K562 (cell line): Measurements from ENCODE around the gene AIDA. TPM values are rescaled to one million over a fixed set of nuclear protein-coding genes. Genes with fewer than 3 reads are reported as not detected.

Experiments used
- L3MBTL2 ChIP-seq: fragments of 450-650 bp; IDR thresholded peaks from 2 replicates; pipeline ENCODE4 v1.6.1; 2016; ENCODE audit warnings: mild to moderate bottlenecking, moderate library complexity
- MAZ ChIP-seq, 2 experiments: fragments of 450-650 bp in 1 of 2; sonication (generic) in 1 of 2; formaldehyde crosslinking; IDR thresholded peaks in 1 of 2; conservative IDR thresholded peaks in 1 of 2; 2 replicates each; pipeline versions ENCODE4 v1.4.0 to v1.5.0; 2020; ENCODE audit warnings: mild to moderate bottlenecking in 1 of 2, missing genetic modification reagents in 1 of 2
- MEF2A ChIP-seq: IDR thresholded peaks from 2 replicates; pipeline ENCODE4 v1.6.1; 2011; ENCODE audit warnings: low read depth, mild to moderate bottlenecking, low read length, moderate library complexity; ENCODE audit not compliant: control insufficient read depth
- MYC ChIP-seq, 2 experiments: fragments of 250-450 bp in 1 of 2; sonication (Bioruptor Pico) in 1 of 2; IDR thresholded peaks; 2 replicates each; pipeline versions ENCODE4 v1.5.1 to v1.6.1; 2012 to 2021; ENCODE audit warnings: low read depth in 2 of 2, borderline replicate concordance in 1 of 2, improper control_type of control experiment in 1 of 2, low read length in 1 of 2, mild to moderate bottlenecking in 1 of 2, moderate library complexity in 1 of 2
- NFRKB ChIP-seq: fragments of 450-650 bp; IDR thresholded peaks from 2 replicates; pipeline ENCODE4 v1.6.1; 2016; ENCODE audit warnings: low read depth
- NR2C2 ChIP-seq, 2 experiments: fragments of 200-800 bp in 1 of 2; sonication (Bioruptor generic) in 1 of 2; sonication (generic) in 1 of 2; formaldehyde crosslinking in 1 of 2; IDR thresholded peaks; 2 replicates each; pipeline versions ENCODE4 v1.6.1 to v1.8.0; 2016 to 2022; ENCODE audit warnings: mild to moderate bottlenecking in 1 of 2, missing compliant biosample characterization in 1 of 2, missing genetic modification characterization in 1 of 2, missing genetic modification reagents in 1 of 2
- POLR2B ChIP-seq: fragments of 450-650 bp; IDR thresholded peaks from 2 replicates; pipeline ENCODE4 v1.6.1; 2018; ENCODE audit warnings: low read depth; ENCODE audit not compliant: partially characterized antibody
- TEAD2 ChIP-seq: fragments of 450-650 bp; IDR thresholded peaks from 2 replicates; pipeline ENCODE4 v1.6.1; 2016; ENCODE audit warnings: missing genetic modification characterization, control low read depth, missing compliant biosample characterization
- ZNF134 ChIP-seq: fragments of 250-450 bp; sonication (Bioruptor Pico); conservative IDR thresholded peaks from 2 replicates; pipeline ENCODE4 v1.4.0; 2020
- polyA plus RNA-seq, 8 experiments: library from polyadenylated mRNA; depleted of rRNA in 4 of 8; stranded (reverse) in 5 of 8; unstranded in 3 of 8; fragments of >200 nt; fragmentation: Nextera tagmentation in 2 of 8; fragmentation: Illumina TruSeq in 1 of 8; extraction: Ambion mirVana in 2 of 8; extraction: Trizol in 1 of 8; gene quantifications; 2 replicates each; pipeline versions ENCODE4 v1.2.1 to v1.2.3, GENCODE V29; 2011 to 2014; ENCODE audit warnings: inconsistent platforms in 1 of 8, missing spikeins in 1 of 8
- total RNA-seq, 7 experiments: library from RNA; depleted of rRNA in 6 of 7; stranded (reverse); fragments of >200 nt in 6 of 7; fragmentation: Illumina TruSeq in 2 of 7; extraction: Trizol in 2 of 7; gene quantifications; 2 replicates each; pipeline versions ENCODE4 v1.2.1 to v1.2.3, GENCODE V29; 2011 to 2021; ENCODE audit warnings: low replicate concordance in 1 of 7
- TF ChIP-seq, protein P1 (sequence below): sonication (generic); formaldehyde crosslinking; IDR thresholded peaks from 2 replicates; pipeline ENCODE4 v1.4.0; 2020; ENCODE audit warnings: mild to moderate bottlenecking, missing genetic modification reagents
- TF ChIP-seq, protein P2 (sequence below): fragments of 250-450 bp; sonication (Bioruptor Pico); IDR thresholded peaks from 2 replicates; pipeline ENCODE4 v1.4.0; 2020
- TF ChIP-seq, protein P3 (sequence below): fragments of 200-800 bp; sonication (Bioruptor generic); IDR thresholded peaks from 2 replicates; pipeline ENCODE4 v1.6.1; 2016; ENCODE audit warnings: missing genetic modification characterization, missing compliant biosample characterization

The AIDA gene
- total and polyA plus RNA-seq, 9 of the 15 experiments (the other 6 are each of a cell fraction or from before 2014, with no cell fraction given), result 18.2 to 77.9 (median 24.9) TPM

GRCh38 chr1:222713091-222713961 is 1.0 kb upstream of the AIDA start (continued):
- TF ChIP-seq ZNF134 (CRISPR knock-in tag) (no peak), MEF2A (no peak), NR2C2 (CRISPR knock-in tag; IDR thresholded peaks at IDR 0.05) (no peak), NR2C2 (tag; IDR thresholded peaks at IDR 0.05) (no peak), TEAD2 (tag) (no peak), L3MBTL2 (peak; percentile 84), MAZ (CRISPR knock-in tag; conservative IDR thresholded peaks at IDR 0.05 in 1 of 2, IDR thresholded peaks at IDR 0.05 in 1 of 2) (peak; percentile 10 to 20; a peak in 3 of 4 replicates), NFRKB (no peak; the same call in 1 of the 2 replicates), MYC (IDR thresholded peaks at IDR 0.05; ENCODE audit: low read depth, low read length) (peak; percentile 56; the same call in 1 of the 2 replicates), MYC (CRISPR knock-in tag; IDR thresholded peaks at IDR 0.05; ENCODE audit: borderline replicate concordance, low read depth) (no peak), POLR2B (peak; percentile 73)
- TF ChIP-seq, protein P1, sequence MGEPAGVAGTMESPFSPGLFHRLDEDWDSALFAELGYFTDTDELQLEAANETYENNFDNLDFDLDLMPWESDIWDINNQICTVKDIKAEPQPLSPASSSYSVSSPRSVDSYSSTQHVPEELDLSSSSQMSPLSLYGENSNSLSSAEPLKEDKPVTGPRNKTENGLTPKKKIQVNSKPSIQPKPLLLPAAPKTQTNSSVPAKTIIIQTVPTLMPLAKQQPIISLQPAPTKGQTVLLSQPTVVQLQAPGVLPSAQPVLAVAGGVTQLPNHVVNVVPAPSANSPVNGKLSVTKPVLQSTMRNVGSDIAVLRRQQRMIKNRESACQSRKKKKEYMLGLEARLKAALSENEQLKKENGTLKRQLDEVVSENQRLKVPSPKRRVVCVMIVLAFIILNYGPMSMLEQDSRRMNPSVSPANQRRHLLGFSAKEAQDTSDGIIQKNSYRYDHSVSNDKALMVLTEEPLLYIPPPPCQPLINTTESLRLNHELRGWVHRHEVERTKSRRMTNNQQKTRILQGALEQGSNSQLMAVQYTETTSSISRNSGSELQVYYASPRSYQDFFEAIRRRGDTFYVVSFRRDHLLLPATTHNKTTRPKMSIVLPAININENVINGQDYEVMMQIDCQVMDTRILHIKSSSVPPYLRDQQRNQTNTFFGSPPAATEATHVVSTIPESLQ (CRISPR knock-in tag), result no peak
- TF ChIP-seq, protein P2, sequence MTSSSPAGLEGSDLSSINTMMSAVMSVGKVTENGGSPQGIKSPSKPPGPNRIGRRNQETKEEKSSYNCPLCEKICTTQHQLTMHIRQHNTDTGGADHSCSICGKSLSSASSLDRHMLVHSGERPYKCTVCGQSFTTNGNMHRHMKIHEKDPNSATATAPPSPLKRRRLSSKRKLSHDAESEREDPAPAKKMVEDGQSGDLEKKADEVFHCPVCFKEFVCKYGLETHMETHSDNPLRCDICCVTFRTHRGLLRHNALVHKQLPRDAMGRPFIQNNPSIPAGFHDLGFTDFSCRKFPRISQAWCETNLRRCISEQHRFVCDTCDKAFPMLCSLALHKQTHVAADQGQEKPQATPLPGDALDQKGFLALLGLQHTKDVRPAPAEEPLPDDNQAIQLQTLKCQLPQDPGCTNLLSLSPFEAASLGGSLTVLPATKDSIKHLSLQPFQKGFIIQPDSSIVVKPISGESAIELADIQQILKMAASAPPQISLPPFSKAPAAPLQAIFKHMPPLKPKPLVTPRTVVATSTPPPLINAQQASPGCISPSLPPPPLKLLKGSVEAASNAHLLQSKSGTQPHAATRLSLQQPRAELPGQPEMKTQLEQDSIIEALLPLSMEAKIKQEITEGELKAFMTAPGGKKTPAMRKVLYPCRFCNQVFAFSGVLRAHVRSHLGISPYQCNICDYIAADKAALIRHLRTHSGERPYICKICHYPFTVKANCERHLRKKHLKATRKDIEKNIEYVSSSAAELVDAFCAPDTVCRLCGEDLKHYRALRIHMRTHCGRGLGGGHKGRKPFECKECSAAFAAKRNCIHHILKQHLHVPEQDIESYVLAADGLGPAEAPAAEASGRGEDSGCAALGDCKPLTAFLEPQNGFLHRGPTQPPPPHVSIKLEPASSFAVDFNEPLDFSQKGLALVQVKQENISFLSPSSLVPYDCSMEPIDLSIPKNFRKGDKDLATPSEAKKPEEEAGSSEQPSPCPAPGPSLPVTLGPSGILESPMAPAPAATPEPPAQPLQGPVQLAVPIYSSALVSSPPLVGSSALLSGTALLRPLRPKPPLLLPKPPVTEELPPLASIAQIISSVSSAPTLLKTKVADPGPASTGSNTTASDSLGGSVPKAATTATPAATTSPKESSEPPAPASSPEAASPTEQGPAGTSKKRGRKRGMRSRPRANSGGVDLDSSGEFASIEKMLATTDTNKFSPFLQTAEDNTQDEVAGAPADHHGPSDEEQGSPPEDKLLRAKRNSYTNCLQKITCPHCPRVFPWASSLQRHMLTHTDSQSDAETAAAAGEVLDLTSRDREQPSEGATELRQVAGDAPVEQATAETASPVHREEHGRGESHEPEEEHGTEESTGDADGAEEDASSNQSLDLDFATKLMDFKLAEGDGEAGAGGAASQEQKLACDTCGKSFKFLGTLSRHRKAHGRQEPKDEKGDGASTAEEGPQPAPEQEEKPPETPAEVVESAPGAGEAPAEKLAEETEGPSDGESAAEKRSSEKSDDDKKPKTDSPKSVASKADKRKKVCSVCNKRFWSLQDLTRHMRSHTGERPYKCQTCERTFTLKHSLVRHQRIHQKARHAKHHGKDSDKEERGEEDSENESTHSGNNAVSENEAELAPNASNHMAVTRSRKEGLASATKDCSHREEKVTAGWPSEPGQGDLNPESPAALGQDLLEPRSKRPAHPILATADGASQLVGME (CRISPR knock-in tag), result no peak
- TF ChIP-seq, protein P3, sequence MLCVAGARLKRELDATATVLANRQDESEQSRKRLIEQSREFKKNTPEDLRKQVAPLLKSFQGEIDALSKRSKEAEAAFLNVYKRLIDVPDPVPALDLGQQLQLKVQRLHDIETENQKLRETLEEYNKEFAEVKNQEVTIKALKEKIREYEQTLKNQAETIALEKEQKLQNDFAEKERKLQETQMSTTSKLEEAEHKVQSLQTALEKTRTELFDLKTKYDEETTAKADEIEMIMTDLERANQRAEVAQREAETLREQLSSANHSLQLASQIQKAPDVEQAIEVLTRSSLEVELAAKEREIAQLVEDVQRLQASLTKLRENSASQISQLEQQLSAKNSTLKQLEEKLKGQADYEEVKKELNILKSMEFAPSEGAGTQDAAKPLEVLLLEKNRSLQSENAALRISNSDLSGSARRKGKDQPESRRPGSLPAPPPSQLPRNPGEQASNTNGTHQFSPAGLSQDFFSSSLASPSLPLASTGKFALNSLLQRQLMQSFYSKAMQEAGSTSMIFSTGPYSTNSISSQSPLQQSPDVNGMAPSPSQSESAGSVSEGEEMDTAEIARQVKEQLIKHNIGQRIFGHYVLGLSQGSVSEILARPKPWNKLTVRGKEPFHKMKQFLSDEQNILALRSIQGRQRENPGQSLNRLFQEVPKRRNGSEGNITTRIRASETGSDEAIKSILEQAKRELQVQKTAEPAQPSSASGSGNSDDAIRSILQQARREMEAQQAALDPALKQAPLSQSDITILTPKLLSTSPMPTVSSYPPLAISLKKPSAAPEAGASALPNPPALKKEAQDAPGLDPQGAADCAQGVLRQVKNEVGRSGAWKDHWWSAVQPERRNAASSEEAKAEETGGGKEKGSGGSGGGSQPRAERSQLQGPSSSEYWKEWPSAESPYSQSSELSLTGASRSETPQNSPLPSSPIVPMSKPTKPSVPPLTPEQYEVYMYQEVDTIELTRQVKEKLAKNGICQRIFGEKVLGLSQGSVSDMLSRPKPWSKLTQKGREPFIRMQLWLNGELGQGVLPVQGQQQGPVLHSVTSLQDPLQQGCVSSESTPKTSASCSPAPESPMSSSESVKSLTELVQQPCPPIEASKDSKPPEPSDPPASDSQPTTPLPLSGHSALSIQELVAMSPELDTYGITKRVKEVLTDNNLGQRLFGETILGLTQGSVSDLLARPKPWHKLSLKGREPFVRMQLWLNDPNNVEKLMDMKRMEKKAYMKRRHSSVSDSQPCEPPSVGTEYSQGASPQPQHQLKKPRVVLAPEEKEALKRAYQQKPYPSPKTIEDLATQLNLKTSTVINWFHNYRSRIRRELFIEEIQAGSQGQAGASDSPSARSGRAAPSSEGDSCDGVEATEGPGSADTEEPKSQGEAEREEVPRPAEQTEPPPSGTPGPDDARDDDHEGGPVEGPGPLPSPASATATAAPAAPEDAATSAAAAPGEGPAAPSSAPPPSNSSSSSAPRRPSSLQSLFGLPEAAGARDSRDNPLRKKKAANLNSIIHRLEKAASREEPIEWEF (CRISPR knock-in tag), result no peak
